ENCODE results near the gene BBIP1.

The BBIP1 gene, protein sequence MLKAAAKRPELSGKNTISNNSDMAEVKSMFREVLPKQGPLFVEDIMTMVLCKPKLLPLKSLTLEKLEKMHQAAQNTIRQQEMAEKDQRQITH

DNA sequence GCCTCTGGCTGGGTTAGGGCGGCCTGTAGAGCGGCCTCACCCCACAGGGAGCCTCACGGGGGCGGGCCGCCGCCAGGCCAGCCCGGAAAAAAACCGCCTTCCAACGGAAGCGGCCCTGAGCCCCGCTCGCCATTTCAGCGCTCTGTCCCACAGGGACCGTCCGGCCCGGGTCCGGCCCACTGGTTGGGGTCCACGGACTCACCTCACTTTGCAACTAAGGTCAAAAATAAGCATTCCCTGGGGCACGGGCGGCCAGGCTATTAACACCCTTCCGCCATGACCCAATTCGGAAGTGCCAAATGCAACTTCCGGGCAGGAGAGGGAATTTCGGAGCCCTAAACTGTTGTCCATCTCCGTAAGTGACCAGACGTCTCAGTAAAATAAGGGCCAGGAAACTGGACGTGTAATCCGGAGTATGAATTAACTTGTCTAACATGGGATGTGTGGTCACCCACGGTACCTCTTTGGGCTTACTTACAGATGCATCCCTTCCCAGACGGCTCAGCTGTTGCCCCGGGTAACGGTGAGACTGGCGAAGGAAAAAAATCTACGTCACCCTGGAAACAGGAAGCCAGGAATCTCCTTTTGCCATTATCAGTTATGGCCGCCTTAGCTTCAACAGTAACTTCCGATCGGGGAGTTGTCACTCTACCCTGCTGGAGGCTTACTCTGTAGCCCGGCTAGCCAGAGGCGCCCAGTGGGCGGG is at the start of gene BBIP1:
Gene BBIP1, minus strand, starts transcription at position 538 of the 706 bp plus-strand sequence. CDS start 1,023 bp downstream, outside the sequence.
- DNase-seq, result peak; percentile 100

DNA sequence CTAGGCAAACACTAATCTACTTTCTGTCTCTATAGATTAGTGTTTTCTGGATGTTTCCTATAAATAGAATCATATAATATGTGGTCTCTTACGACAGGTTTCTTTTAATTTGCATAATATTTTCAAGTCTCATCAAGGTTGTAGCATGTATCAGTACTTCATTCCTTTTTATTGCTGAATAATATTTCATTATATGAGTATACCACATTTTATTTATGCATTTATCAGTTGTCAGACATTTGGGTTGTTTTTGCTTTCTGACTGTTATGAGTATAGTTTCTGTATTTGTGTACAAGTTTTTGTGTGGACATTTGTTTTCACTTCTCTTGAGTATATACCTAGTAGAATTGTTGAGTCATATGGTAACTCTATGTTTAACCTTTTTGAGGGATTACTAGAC is 48.7 kb upstream of the BBIP1 start:
- no peak for DNase-seq

DNA sequence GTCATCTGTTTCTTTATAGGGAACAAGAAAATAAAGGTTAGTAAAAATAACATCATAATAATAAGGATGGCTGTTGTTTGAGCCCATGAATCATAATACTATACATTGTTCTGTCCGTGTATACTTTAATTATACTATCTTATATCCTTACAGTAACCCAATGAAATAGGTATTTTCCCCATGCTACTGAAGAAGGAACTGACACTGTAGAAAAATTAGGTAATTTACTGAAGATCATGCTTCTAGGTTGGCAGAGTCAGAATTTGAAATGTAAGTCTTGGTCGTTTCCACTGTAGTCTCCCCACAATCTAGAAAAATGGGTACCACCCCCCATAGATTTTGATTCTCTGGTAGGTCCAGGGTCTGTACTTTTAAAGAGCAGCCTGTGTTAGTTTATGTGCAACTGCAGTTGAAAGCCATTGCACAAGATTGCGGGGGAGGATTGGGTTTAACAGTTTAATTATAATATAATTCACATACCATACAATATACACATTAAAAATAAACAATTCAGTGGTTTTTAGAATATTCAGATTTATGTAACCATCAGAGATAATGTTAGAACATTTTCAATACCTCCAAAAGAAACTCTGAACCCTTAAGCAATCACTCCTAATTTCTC is 48.1 kb upstream of the BBIP1 start:
- no peak for DNase-seq

DNA sequence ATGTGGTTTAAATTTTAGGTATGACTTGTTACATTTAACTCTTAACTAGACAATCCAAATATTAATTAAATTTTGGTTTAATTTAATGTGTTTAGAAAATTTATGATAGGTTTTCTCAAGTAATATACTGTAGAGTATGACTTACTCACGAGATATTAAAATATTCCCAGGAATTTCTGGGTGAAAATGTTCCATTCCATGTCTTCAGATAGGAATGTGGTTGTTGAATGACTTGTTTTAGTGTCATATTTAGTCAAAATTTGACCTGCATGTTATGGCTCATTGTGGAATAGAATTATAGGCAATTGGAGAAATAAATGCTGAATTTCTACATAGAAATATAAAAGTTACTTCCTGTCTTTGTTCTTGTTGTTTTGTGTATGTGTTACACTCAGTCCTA is 47.2 kb upstream of the BBIP1 start:
- no peak for DNase-seq

DNA sequence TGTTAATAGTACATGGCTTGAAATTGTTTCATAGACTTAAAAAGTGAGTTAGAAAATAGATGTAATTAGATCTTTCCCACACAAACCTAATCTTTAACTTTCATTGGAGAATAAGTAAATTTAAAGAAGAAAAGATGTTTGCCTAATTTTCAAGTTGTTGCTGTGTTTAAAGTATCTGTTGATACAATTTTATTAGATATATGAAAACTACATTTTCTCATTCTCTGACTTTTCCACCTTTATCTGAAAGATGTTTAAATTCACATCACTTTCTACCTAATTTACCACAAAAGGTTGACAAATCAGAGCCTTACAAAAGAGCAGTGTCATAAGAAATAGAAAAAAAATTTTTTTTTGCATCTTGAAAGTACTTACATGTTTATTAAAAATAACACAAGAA is 46.2 kb upstream of the BBIP1 start:
- no peak for DNase-seq

DNA sequence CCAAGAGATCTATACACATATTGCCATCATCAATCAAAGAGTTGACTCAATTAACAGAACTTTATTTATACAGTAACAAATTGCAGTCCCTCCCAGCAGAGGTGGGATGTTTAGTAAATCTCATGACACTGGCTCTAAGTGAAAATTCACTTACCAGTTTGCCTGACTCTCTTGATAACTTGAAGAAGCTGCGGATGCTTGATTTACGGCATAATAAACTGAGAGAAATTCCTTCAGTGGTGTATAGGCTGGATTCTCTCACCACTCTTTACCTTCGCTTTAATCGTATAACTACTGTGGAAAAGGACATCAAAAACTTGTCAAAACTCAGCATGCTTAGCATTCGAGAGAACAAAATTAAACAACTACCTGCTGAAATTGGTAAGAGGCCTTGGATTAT is 45.7 kb upstream of the BBIP1 start:
- no peak for DNase-seq

DNA sequence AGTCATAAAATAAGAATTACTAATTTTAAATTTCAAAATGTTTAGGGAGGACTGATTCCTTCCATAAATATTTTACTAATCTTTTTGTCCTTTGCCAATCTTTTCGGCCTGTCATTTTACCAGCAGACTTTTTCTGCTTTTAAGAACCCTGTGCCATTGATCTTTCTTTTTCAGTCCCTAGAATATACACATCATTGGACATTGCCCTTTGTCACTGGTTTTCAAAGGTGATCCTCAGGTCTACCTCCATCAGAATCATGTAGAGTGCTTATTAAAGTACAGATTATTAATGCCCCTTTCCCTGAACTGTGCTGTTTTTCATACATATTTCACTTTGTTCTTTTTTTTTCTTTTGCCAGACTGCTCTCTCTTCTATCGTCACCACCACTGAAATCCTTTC is 44.2 kb upstream of the BBIP1 start:
- no peak for DNase-seq

DNA sequence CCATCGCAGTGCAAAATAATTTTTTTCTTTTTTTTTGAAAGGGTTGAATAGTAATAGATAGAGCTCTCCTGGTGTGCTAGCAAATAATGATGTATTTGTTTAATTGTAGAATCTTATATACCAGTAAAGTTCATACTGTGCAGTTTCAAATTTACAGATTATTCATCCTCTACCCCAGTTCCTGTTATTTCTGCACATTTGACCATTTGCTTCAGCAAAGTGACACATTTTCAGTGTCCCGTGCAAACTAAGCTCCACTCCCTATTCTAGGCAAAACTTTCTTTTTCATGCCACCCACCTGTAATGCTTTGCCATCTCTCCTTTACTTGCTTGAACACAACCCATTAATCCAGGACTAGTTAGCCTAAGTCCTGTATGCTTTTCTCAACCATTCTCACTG is 43.5 kb upstream of the BBIP1 start:
- no peak for DNase-seq

DNA sequence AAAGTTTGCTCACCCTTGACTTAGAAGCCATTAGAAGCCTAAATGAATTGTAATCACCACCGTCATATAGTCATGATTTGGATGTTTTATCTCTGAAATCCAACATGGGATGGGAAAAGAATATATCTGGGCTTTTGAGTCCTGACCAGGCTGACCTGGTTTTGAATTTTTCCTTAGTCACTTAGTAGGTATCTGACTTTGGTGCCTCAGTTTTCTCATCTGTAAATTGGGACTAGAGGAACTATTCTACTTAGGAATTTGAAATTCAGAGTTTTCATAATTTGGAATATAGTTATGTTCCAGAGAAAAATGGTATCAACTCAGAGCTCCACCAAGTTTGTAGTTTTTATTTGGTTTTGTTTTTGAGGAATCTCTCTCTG is 41.3 kb upstream of the BBIP1 start:
- DNase-seq, result no peak

DNA sequence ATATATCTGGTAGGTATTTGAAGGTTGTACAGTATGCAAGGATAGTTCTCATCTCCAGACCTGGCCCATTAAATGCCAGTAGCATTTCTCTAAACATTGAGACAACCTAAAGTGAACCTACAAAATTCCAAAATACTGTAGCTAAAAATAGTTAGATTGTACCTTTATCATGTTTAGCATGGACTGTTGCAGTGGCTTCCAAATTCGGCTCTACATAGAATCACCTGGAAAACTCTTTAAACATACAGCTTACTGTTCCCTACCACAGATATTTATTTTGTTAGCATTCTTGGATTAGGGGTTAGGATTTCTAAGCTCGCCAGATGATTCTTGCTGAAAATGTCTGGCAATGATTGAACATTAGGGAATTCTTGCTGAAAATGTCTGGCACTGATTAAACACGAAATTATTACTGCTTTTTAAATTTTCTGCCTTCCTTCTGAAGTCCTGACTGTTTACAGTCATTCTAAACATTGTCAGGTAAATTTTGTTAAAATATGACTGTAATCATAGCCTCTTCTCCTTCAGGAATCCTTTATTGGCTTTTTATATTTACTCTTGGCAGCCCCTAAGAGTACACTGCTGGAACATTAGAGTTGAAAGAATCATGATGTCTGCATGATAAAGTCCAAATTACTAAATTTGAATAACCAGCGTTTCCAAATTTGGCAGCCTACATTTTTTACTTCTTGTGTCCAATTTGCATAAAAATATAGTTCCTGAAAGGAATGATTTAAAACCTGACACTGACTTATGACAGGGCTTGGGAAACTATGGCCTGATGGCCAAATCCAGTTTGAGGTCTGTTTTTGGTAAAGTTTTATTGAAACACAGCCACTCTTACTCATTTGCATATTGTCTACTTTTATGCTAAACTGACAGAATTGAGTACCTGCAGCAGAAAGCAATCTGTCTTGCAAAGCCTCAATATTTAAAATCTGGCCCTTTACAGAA is 40.7 kb upstream of the BBIP1 start:
- no peak for DNase-seq

DNA sequence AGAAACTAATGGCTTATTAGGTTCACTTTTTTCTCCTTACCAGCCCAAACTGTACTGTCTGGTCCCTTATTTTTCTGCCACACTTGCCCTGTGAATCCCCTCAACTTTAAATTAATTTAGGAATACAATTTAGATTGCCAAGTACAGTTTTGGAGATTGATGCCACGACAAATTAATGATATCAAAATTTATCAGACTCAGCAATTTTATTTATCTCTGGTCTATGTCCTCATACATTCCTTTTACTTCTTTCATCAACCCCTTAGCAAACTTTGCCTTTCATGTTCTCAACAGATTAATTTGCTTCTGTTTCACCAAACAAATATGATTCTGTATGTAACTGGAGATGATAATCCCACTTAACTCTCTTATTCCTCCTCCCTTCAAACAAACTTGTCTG is 38.6 kb upstream of the BBIP1 start:
- no peak for DNase-seq

DNA sequence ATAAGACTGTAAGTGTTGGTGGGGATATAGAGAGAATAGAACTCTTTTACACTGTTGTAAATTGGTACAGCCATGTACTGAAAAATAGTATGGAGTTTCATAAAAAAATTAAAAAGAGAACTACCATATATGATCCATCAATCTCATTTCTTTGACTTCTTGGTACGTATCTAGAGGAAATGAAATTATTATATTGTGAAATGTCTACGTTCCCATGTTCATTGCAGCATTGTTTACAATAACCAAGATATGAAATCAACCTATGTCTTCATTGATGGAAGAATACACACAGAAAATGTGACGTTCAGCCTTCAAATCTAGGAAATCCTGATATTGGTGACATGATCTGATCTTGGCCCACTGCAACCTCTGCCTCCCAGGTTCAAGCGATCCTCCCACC is 32.4 kb upstream of the BBIP1 start:
- DNase-seq, result no peak

DNA sequence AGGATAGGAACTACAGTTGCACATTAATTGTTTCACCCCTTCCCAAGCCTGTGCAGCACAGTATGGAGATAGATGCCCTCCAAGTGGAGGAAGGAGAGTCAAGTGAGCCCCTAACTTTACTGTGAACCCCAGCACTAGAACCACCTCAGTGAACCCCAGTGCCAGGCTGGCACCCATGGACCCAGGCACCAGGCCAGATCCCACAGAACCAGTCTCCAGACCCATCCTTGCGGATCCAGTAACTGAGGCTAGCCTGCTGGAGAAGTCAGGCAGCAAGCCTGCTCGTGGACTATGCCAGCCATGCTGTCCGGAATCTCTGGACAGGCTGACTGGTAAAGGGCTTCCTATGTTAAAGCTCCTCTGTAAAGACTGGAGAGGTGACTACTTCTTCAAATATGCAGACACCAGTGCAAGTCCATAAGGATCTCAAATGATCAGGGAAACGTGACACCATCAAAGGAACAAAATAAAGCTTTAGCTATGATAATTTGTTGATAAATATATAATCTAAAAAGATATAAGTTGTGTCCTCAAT is 28.1 kb upstream of the BBIP1 start:
- no peak for DNase-seq

DNA sequence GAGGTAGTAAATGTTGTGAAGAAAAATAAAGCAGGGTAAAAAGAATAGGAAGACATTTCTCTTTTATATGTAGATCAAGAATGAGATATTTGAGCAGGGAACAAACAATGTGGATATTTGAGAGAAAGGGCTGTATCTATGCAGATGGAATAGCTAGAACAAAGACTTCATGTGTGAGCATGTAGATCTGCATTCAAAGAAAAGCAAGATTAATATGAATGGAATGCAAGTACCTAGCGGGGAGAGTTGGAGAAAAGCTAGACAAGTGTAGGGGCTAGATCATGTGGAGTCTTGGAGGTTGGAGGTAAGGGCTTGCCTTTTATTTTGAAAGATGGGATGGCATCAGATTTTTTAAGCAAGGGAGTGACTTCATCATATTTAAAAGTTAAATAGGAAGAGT is 27.5 kb upstream of the BBIP1 start:
- no peak for DNase-seq

DNA sequence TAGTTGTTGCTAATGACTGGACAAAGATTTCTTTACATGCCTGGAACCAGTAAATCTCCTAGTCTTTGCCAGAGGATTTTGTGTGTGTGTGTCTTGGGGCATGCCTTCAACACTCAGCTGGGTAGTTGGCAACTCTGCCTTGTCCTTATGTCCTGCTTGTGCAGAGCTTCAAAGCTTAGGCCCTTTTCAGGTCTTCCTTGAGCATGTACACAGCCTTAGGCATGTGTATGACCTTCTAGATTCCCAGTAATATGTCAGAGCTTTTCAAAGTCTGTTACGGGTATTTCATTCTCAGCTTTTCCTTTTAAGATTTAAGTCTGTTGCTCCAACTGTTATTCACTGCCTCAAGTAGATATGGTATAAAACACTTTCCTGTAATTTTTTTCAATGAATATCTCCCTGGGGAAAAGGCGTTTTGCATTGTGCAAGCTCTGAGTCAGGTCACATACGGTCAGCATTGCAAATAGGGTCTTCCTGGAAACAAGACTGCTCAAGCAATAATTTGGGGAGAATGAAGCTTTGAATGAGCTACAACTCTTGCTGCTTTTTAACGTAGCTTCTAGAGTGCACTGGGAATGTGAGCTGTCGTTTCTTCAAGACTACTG is 25.9 kb upstream of the BBIP1 start:
- no peak for DNase-seq

DNA sequence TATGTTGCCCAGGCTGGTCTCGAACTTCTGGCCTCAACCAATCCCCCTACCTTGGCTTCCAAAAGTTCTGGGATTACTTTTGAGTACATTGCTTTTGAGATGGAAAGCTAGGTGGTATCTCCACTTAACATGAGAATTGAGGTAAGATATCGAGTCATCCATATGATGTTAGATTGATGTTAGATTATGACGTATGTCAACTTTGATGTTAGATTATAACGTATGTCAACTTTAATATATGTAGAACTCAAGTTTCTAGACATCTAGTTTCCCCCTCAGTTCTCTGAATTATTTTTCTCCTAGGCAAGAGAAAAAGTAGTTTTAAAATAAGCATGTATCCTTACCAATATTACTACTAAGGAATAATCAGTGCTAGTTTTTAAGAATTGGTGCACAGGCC is 20.4 kb upstream of the BBIP1 start:
- DNase-seq, result no peak

DNA sequence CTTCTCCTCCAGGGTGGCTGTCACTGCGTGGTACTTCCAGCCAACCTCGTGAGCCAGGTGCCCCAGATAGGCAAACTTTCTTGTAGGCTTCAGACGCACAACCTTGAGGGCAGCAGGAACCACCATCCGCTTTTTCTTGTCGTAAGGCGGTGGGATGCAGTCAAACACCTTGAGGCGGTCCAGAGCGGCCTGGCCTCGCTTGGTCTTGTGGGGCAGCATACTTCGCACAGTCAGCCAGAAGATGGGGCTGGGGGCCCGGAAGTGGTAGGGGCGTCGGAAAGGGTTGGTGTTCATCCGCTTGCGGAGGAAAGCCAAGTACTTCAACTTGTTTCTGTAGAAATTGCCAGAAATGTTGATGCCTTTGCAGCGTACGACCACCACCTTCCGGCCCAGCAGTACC is 17.8 kb upstream of the BBIP1 start:
- no peak for DNase-seq

DNA sequence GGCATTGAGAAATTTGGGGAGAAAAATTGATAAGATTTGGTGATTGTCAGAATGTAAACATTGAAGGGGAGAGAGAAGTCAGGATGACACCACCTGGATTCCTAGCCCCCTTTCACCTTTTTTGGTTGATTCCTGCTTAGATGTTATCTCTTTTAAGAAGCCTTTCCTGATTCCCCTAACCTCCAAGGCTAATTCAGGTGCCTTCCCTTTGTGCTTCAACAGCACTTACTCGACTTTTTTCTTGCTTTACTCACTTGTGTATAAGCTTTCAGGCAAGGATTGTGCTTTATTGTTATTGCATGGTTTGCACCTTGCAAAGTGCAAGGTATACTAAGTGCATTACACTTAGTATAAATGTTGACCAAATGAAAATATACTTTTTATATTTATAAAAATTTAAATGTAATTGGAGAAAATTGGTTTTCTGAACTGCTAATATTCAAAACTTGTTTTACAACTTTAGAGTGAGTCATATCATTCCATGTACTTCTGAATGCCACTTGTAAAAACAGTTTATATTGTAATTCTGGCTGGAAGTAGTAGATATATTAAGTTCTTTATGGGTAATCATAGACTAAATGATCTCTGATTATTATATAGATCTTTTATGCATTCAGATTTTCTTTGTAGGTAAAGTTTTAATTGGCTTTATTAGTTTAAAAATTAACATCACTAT is 13.7 kb upstream of the BBIP1 start:
- DNase-seq, result no peak

DNA sequence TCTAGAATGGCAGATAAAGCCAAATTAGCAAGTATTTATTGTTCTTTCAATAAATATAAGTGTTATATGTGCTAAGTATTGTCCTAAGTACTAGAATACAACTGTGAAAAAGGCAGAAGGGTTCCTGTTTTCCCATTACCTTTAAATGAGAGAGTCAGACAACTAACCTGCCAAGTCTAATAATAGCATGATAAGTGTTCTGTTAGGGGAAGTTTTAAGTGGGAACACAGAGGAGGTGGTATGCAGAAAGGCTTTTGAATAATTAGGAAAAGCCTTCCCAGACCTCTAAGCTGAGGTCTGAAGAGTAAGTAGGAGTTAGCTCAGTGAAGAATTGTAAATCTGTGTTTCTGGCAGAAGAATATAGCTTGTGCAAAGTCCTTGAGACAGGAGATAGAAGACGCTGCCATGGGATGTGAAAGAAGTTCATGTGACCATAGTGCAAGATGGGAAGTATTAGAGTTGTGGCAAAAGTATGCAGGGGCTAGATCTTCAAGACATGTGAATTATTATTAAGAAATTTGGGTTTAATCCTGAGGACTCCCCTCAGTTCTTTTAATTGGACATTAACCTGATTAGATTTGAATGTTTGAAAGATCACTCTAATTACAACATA is 12.9 kb upstream of the BBIP1 start:
- DNase-seq, result no peak

DNA sequence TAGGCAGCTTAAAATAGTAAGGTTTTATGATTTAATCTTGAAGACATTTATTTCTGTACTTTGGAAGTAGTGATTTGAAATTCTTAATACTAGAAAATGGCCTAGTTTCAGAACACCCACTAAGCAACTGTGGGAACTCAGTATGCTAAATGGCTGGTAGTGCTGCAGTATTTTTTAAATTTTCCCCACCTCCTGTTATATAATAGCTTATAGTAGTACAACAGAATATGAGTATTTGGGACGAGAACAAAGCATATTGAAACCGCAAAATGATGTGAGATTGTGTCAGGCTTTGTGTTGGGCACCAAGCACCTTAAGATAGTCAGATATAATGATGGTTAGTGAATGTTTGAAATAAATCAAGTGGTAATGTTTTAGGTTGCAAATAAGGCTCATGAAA is 8.5 kb upstream of the BBIP1 start:
- no peak for DNase-seq

DNA sequence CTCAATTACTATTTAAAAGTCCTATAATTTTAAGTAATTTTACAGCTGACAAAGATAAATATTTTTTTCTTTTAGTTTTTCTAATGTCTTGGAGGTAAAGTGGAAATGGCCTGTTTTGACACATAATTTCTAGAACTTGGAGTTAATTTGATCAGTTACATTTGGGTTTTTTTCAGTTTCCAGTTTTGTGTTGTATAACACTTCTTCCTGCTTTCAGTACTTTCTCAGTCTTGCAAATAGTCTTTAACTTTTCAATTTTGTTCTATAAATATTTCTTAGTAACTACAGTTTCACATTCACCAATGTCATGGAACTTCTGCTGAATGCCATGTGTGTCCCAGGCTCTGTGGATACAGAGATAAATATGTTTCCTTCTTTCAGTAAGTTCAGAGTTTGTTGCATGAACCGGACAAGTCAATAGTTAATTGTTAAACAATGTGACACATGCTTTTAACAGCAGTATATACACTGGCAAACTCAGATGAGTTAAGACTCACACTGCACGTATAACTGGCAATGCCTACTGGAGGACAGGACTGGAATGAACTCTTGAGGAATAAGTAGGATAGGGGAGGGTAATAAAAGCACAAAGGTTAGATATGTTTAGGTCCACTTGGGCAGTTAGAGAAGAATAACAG is 5.0 kb upstream of the BBIP1 start:
- DNase-seq, result no peak
